Stimulated activated CD8-positive, alpha-beta memory T cell treated with anti-CD3 and anti-CD28 coated beads, Interleukin-12 subunit alpha, Interleukin-12 subunit beta, amount 100 ng/mL, for 4 hours (primary cell): Measurements from ENCODE around the gene EEFSEC.

Source experiments
- DNase-seq: peaks from one replicate; pipeline ENCODE4 v3.0.0-alpha.2; 2020; ENCODE audit warnings: low read depth

The EEFSEC gene

DNA sequence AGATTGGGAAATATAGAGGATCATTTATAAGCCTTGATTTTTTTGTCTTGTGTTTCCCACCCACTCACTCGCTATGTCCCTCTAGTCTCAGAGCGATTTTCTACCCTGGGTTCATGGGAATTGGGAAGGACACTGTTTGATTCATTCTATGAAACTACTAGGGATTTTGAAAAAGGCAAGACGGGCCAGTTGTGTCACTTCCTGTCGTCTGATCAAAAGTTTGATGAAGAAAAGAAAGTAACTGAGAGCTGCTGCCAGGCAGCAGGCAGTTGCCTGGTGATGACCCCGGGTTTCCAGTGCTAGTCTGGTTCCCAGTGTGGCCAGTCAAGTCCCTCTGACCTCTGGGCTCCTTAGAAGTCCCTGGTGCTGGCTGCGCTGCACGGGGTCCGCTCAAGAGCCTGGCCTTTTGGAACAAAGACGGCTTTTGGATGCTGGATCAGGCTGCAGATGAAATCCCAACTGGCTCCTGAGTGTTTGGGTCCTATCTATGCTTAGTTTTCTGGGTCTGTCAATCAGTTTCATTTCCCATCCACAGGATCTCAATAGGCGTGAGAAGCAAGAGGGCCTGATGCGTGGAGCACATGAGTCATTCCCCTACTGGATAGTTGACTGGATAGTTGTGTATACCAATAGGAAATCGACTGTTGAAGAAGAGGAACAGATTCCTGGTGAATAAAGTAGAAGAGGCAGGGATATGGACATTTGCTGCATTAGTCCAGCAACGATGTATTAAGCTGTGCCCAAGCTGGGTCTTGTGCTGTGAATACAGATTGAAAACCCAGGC, 89.7 kb downstream of the EEFSEC start:
- DNase-seq: no peak

DNA sequence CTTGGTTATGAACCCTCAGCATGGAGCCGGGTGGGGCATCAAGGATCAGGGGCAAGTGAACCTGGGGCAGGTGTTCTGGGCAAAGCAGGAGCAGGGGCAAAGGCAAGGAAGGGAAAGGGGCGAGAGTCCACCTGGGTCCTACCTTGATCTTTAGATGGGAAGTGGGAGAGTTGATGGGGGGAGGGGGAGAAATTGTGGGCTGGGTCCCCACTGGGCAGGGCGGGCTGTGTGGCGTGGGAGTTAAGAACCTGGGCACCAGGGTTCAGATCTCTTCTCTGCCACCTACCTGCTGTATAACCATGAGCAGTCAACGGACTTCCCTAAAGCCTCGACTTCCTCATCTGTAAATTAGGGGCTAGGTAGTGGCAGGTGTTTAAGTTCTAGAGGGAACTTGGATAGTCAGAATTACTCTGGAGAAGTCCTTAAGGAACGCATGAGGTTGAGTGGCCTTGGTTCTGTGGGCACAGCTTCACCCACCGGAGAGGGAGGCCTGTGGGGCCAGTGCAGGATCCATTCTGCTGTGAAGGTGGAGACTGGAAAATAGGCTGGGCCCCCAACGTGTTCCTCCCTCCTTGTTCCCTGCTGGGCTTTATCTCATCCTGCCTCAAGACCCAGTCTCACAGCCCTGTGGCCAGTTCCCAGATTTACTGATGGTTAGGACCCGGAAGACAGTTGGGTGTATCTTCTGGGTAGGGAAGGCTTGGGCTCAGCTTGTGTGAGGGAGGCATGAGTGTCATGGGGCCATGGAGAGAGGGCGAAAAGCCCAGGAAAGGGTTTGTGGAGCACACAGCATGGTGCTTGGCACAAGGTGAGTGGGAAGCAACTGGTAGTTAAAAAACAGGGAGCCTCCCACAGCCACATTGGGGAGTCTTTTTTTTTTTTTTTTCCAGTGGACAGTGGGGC, 90.6 kb downstream of the EEFSEC start:
- no peak for DNase-seq

DNA sequence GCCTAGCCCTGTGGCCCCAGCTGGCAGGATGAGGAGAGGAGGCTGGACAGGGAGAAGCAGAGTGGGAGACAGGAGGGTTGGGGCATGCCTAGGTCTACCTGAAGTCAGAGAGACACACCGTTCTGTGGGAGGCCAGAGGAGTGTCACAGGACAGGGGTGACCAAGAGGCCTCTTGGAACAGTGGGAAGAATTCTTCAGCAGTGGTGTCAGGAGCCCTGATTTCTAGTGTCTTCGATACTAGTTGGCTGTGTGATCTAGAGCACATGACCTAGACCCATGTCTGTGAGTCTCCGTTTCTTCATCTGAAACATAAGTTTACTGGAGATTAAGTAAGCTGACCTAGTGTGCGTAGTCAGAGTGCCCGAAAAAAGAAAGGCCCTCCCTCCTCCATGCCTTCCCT, 92.2 kb downstream of the EEFSEC start:
- no peak for DNase-seq

DNA sequence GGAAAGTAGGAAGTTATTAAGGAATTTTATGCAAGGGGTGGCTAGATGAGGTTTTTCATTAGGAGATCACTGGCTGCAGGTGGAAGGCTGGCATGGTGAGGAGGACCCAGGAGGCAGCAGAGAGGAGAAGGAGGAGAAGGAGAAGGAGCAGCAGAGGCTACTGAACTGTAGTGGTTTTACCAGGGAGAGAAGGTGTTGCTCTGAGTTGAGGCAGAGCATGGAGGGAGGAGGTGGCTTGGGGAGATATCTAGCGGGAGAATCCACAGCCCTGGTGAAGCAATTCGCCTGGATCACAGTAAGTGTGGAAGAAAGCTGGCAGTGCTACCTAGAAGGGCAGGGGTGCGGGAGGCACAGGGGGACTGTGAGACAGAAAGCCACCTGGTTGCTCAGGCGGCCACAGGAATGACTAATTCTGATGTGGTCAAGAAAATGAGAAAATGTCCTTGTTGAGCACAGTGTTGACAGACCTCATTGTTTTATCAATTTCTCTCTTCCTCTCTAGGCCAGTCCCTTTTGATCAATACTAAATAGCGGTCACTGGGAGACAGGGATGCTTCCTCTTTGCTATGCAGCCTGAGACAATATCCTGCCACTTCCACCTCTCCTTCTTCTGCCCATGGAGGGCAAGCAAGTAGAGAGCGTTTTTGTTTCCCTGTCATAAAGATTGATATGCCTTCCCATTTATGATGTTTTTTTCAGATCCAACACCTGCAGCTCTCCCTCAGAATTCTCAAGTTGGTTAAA, 94.6 kb downstream of the EEFSEC start:
- no peak for DNase-seq

DNA sequence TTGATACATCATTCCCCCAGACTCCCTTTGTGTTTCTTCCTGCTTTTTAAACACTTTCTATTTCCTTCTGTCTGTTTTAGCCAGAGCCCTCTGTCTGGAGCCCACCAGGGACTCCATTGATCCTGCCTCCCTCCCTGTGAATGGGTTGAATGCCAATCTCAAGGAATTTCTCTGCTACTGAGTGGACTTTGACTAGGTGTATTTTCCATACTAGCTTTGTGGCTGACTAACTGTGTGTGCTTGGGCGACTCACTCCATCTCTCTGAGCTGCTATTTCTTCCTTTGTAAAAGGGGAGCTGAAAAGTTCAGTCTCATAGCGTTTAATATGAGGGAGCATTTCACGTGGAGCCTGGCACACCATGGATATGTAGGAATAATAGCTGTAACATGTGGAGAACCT, 98.8 kb downstream of the EEFSEC start:
- no peak for DNase-seq

DNA sequence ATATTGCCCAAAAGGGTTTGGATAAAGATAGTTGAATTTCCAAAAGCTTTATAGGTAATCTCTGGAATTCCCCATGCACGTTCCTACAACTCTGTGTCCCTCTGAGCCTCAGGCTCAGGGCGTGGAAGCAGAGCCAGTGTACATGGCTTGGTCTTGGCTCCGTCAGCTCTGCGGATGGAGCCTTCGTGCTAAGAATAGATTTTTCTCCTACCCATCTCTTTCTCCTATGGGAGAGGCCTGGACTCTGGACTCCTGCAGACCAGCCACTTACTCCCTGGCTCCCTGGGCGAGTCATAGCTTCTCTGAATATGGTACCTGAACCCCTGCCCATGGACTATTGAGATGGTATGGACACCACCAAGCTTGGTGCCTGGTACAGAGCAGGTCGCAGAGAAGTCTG, 99.9 kb downstream of the EEFSEC start:
- DNase-seq: no peak

DNA sequence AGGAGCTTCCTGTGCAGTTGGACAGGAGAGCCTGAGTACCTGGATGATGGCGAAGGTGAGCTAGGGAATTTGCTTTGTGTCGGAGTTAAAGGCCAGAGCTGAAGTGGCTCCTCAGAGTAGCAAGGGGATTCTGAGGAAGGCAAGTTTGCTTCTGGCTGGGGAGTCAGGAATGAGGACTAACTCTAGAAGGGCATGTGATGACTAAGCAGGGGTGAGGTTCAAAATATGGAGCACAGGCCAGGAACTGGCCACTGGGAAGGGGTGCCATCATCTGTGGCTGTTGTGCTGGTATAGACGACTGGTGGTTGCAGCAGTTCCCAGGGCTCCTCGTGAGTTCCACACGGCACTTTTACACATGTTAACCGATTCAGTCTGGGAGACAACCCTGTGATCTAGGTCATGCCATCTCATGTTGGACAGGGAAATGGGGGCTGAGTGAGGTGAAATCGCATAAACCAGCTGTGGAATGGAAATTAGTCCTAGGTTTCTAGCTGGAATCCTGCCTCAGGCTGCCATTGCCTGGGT, 100.8 kb downstream of the EEFSEC start:
- DNase-seq: no peak

DNA sequence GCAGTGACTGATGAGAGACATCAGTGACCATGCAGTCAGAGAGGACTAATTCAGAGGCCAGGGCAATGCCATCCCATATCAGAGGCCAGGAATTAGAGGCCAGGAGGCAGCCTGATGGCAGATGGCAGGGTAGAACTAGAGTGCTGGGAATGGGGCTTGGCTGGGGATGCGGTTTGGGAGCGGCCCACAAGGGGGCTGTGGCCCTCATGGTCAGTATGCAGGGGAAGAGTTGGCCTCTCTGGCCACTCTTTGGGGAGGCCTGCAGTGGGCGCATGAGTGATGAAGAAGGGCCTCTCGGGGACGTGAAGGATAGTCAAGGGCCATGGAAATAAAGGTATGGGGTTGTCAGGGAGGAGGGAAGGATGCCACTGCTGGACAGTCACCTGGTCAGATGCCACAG, 101.7 kb downstream of the EEFSEC start:
- DNase-seq: no peak

DNA sequence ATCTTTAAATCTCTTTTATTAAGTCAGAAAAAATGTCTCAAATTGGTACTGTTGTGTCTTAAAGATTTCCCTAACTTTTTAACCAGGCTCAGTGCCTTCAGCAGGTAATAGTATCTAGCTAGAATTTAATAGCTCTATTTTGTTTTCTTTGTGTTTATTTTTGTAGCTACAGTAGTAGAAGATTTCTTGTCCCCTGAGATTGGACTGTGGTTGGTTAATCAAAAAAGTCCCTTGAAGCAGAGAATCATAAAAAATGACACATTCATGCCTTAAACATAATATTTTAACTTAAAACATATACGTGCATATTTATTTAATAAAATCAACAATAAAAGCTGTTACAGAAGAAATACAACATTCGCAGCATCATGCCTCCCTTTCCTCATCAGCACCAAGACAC, 102.8 kb downstream of the EEFSEC start:
- DNase-seq: no peak

DNA sequence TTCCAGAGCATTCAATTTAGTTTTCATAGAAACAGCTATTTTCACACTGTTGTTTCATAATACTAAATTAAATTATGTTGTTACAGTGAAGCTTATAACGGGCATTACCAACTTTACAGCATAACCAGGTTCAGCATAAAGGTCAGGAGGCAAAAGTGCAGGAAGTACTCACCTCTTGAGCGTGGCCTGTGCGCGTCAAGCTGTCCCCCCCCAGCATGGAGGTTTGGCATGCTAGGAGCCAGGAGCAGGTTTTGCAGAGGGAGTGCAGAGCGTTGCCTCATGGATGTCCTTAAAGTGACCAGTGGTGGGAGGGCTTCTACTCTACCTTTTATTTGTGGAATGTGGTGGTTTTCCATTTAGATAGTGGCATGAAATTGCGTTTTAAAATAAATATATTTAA, 104.4 kb downstream of the EEFSEC start:
- no peak for DNase-seq

DNA sequence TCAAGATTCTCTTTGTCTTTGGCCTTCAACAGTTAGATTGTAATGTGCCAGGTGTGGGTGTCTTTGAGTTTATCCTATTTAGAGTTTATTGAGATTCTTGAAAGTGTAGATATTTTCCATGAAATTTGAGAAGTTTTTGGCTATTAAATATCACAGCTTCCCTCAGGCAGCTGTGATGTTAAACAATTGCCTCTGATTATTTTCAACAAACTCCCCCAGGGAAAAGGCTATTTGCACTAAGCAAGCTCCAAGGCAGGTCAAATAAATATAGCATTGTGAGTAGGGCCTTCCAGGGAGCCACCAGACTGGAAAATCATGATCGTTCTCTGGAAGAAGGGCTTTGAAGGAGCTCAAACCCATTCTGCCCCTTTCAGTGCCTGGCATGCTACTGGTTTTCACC, 107.0 kb downstream of the EEFSEC start:
- DNase-seq: no peak

DNA sequence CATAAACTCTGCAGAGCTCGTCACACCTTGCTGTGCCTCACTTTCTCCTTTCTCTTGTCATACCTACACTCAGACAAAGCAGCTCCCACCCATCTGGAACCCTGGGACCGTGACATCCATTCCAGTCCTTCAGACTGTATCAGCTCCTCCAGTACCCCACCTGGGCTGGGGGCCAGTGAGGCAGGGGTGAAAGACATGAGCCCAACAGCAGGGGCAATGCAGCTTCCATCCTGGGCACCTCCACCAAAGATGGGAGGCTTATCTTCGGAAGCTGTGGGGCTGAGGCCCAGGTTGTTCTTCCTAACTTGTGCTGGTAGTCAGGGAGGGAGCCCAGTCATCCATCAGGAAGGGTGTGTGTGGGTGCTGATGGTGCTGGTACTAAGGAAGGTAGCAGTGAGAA, 109.2 kb downstream of the EEFSEC start:
- DNase-seq: no peak

DNA sequence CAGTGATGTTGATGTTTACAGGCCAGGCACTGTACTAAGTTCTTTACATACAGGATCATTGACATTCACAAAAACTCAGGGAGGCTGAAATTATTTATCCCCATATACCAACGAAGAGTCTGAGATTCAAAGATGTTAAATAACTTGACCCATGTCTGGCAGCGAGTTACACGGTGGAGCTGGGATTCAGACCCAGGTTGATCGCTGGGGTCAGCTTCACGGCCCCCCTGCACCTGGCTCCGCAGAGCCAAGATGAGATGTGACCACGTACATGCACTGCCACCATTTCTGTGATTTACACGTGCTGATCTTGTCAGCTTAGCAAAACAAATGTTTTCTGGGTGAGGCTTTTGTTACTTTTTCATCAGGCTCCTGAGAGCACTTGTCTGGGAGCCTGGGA, 109.8 kb downstream of the EEFSEC start:
- DNase-seq: no peak

DNA sequence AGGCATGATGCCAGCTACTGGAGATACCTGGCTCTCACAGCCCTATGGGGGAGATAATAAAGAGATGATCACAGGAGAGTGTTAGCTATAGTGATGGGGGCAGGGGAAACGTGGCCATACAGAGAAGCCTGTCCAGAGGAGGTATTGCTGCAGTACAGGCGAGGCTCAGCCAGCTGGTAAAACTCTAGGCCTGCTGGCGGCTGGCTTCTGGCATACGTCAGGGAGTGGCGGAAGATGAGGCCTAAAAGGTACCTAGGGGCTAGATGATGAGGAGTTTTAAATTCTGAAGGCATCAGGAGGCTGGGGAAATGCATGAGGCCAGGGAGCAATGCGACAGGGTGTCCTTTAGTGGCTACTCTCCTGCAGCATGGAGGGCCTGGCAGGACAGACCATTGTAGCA, 110.7 kb downstream of the EEFSEC start:
- DNase-seq: no peak

DNA sequence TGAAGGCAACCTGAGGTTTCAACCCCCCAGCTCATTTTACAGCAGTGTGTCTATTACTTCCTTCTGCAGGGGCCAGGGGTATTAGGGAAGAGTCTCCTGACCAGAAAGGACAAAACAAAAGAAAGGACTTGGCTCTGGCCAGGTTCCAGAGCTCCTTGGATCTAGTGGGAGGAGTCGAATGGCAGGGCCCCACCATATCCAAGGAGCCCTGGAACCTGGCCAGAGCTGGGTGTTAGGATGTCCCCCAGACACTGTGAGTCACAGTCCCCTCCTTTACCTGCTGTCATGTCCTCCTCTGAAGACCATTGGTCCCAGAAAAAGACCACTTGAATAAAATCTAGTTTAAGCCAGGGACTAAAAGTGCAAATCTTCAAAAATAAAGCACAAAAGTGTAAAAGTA, 113.2 kb downstream of the EEFSEC start:
- no peak for DNase-seq

DNA sequence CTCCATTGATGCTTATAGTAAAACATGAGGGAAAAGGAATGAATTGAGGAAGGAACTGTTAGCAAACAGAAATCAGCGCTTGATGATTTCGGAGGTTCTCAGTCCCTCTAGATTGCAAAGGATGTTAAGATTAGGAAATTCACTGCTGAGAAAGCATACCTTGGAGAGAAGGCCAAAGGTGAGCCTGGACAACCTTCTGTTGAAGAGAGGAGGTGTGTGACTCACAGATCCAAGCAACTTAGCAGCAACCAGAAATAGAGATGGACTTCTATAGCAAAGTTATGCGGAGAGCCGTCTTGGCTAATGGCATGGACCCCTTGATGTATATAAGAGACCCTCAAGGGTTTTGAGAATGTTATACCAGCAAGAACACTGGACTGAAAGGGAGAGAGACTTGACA, 114.3 kb downstream of the EEFSEC start:
- DNase-seq: no peak

DNA sequence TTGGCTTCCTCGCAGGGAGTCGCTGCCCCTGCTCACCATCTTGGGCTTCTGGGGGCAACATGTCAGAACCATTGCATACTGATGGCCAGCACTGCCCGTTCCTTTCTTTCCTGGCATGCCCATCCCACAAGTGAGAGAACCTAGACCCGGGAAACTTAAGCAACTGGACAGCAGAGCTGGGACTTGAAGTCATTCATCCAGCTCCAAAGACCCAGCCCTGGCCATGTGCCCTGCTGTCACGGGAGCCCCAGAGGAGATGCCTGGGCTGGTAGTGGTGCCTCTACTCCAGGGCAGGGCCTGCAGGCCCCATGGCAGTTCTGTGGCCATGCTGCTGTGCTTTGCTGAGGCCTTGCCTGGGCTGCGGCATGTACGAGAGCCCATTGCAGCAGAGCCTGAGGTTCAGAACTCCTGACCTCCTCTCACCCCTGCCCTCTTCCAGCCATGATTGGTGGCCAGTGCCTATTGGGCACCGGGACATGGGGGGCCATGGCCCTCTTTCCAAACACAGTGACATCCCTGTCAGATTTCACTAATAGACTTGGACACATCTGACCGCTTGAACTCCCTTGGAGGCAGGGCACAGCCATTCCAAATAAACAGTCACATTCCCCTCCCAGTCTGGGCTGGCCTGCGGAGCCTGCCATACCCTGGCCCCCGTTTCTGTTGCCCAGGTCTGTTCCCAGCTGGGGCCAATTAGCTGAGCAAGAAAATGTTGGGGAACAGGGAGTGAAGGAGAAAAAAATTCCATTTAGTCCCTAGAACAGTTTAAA, 115.9 kb downstream of the EEFSEC start:
- no peak for DNase-seq

DNA sequence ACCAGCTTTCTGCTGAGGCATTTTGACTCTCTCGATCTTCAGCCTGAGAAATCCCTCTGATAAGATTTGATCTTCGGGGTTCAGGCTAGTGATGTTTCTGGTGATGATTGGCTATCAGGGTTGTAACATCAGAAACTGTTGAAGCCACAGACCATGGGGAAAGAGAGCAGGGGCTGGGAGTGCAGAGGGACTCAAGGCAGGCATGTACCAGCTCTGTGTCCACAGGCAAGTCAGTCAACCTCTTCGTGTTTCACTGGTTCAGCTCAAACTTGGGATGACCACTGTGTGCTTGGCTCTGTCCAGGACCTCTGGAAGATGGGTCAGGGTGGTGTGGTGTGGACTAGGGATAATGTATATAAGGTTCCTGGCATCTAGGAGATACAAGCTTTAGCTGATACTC, 116.5 kb downstream of the EEFSEC start:
- no peak for DNase-seq

DNA sequence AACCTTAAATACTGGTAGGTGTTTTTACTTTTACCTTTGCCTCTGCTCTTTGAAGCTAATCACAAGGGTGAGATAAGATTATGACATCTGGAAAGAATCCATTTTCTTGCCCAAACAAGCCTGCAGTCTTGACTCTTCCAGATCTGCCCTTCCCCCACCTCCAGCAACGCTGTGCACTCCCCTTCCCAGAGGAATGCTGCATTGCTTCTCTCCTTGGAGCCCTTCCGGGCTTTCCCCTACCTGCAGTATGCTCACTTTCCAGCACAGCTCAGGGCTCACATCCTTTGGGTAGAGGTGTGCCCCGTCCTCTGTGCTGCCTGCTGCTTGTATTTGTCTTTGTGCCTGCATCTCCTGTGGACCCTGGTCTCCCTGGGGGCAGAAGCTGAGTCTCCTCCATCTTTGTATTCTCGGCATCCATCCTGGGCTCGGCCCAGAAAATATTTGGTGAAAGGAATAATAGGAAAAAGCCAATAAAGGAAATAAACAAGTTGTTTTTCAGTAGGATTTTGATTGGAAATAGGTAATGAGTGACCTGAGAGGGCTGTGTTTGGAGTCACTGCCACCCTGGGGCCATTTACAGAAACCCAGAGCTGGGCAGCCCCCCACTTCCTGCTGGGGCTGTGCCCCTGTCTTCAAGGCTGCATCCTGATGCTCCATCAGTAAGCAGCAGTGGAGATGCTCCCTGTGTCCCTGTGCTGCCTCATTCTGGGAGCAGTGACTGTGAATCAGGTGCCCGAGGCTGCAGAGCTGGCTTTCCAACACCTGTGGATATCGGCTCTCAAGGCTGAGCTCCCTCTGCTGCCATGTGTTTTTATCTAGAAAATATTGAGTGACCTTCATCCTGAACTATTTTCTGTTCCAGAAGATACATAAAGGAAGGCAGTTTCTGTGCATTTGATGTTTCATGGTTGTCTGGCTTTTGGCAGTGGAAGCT, 117.5 kb downstream of the EEFSEC start:
- DNase-seq: no peak

DNA sequence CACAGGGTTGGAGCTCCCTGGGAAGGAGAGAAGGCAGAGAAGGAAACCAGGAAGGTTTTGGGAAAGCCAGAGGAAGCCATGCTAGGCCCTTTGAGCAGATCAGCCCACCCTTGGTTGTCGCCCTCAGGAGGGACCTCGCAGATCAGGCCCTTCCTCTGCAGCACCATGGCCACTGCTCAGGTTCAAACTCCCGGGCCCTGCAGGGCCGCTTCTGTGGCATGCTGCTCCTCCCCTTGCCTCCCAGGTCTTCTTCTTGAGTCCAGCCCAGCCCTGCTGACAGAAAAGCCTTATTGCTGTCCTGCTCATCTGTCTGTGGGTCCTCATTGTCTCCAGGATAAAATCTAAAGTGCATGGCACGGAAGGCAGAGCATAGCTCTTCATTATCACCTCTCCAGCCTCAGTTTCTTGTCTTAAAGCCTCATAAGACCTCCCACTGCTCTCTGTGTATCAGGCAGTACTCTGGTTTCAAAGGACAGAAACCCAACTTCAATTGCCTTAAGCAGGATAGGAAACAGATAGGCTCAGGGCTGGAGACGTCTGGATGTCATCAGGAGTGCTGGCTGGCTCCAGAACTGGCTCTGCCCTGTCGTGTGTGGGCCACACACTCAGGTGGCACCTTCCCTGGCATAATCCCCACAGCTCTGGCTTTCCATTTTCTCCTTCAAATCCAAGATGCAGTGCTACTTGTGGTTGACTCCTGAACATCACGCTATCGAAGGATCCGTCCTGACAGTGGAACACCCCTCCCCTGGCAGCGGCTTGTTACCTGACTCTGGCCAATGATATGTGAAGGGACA, 118.5 kb downstream of the EEFSEC start:
- DNase-seq: no peak
